Retina (tissue), 1 donor: Measurements from ENCODE around the gene BCAS1.
"Not testable (repeated sequence)": the region's sequence is repeated elsewhere in the genome, so short reads cannot be mapped to it uniquely, and the experiment has no call there.

Experiments
- DNase-seq: peaks from one replicate; pipeline ENCODE4 v3.0.0-alpha.2; 2016

Gene BCAS1

GRCh38 chr20:53939572-53940359 lies 130.6 kb downstream of the BCAS1 start:
- peak; percentile 61 for DNase-seq

DNA sequence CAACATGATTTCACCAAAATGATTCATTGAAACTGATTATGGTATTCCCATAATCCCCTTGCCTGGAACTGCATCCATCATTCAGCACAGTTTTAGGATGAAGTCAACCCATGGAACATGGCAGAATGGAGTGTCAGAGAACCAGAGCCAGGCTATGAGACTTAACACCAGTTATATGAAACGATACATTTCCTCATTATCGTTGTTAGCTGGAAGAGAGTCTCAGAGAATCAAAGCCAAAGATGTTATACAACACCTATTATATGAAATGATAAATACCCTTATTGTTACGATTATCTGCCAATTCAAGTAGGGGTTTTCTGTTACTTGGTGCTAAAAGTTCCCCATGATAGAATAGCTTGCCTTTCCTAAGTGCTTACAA lies 131.2 kb downstream of the BCAS1 start:
- no peak for DNase-seq

DNA sequence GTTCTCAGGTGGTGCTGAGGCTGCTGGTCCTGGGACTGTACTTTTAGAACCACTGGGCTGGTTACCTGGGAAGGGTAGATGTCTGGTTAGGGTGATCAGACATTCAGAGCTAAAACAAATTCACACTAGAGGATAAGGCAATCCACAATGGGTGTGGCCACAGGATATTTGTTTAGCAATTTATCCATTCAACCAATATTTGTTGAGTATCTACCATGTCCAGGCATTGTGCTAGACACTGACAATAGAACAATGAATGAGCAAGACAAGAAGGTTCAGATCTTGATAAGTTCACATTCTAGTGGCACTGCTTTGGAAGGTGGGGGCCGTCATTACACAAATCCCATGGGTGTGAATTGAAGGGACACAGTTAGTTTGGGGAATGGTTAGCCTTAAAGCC lies 131.7 kb downstream of the BCAS1 start:
- no peak for DNase-seq

- no peak for DNase-seq
Observed at GRCh38 chr20:53937929-53938367, 132.4 kb downstream of the BCAS1 start.

DNA sequence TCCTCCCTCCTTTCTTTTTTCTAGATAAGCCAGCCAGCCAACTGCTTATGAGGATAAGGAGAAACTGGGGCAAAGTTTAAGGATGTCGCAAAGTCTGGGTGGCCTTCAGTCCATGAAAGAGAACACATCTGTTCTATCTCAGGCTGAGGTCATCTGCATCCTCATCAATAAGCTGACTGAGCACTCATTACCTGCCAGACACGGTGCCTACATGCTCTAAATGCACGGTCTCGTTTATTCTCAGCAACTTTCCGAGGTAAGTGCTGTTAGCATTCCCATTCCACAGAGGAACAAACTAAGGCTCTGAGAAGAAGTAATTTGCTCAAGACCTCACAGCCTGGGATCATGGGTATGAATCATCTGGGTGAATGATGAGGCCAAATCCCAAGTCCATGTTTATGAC lies 133.1 kb downstream of the BCAS1 start:
- no peak for DNase-seq

- DNase-seq, result no peak
Observed at GRCh38 chr20:53935344-53936084, 134.9 kb downstream of the BCAS1 start.

DNA sequence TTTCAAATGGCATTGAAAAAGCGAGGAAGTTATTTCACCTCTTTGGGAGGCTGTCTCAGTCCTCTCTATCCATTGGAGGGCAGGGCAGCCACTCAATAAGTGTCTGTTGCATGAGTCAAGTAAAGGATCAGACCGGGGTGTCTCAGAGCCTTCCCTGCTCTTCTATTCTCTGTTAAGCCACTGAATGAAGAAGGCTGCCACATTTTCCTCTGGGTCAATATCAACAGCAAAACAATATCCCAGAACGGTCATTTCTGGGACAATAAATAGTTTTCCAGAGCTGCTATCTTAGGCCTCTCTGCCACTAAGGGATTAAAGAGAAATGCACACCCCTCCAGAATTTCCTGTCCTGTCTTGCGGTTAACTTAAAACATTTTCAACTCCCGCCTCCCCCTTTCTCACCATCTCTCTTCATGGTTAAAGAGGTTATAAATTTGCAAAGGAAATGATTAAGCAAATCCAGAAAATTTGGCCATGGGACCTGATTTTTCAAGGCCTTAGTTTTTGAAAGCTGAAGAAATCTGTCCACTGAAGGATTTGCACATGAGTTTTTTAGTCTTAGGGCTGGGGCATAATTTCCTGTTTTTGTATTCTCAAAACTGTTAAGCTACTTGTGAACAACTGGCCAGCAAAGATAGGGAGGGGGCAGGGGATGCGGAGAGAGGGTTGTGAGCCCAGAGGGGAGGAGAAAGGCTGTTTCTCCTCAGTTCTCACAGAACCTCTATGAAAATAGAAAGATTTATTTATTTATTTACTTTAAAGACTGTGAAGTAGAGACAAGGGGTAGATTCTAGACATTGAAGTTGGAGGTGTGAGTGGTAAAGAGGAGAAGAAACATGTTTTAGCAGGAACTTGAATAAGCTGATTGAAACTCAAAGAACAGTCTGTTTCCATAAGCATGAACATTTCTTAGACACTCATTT lies 135.7 kb downstream of the BCAS1 start:
- no peak for DNase-seq

DNA sequence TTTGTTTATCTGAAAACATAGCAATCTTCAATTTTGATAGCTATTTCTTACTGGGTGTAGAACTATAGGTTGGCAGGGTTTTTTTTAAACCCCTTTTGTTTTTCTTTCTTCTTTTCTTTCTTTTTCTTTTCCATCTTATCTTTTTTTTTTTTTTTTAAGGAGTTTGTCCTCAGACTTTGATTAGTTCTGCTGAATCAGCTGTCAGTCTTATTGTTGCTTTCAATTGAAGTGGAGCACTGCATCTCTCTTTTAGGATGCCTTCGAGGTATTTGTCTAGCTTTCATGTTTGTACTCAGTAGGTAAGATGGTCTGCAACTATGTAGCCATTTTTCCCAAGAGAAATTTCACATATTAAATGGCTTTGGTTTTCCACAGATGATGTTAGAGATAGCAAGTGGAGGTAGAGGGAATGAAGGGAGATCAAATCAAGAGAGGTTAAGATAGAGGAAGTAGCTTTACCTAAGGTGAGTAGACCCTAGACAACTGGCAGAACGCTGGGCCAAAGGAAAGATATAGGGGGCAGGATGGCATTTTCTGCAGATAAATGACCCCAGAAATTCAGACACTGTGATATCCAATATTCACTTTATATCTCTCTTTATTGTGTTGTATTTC lies 137.1 kb downstream of the BCAS1 start:
- DNase-seq, result no peak

GRCh38 chr20:53932655-53933192 lies 137.7 kb downstream of the BCAS1 start:
- not testable (repeated sequence) for DNase-seq

DNA sequence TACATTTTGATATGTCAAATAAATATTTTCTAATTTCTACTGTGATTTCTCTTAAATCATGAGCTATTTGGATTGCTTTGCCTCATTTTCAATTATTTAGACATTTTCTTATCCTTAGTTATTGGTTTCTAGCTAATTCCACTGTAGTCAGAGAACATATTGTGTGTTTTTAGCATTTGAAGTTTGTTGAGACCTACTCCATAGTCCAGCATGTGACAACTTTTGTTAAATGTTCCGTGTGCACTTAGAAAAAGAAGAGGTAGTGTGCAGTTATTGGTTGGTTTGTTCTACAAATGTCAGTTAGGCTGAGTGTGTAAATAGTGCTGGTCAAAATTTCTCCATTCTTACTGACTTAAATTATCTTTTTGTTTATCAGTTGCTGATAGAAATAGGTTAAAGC lies 138.8 kb downstream of the BCAS1 start:
- DNase-seq, result no peak

- DNase-seq, result no peak
Observed at GRCh38 chr20:53930651-53931504, 139.5 kb downstream of the BCAS1 start.

DNA sequence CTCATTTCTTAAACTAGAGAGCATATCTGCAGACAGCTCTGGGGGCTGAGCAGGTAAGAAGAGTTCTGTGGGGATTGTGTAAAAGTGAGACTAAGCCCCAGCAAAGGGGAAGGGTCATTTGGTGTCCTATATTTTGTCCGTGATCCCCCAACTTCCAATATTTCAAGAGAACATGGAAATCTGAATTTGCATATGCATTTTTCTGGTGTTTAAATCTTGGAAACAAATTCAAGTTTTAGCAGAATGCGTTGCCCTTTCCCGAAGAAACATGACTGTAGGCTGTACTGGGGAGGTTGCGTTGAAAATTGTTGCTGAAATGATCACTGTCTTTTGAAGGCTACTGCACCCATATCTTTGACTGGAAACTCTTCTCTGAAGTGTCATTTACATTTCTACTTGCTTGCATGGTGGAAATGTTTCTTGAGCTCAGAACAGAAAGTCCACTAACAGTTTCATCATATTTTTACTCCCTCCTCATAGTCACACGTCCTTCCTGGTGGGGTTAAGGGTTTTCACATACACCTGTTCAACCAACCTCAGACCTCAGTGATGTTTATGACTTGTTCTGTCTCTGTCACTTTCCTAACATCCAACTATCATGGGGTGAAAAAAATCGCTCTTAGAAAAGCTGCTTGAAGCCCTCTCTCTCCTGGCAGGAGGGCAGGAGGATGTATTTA lies 140.3 kb downstream of the BCAS1 start:
- no peak for DNase-seq

GRCh38 chr20:53929399-53929798 lies 141.0 kb downstream of the BCAS1 start:
- no peak for DNase-seq

GRCh38 chr20:53927990-53928389 lies 142.4 kb downstream of the BCAS1 start:
- no peak for DNase-seq

DNA sequence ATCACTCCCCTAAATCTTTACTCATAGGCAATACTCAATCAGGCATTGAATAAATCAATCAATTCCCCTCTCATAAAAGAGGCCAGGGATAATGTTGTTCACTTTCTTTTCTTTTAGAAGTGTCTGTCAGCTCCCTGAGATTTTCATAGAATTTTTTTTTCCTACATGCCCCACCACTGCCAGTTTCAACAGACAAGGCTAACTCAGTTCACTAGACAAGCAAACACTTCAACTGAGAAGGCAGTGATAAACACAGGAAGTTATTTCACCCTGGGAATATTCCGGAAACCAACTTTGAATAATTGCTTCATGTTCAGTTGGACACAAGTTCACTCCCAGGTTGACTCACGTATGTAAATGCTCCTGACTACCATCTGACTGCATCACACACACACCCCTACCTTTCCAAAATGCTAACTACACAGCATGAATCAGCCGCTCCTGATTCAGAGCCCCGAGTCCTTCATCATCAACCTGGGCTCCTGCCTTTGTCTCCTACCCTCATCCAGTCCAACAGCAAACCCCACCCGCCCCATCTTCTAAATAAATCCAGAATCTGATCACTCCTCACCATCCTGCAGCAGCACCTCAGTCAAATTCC lies 143.9 kb downstream of the BCAS1 start:
- no peak for DNase-seq

DNA sequence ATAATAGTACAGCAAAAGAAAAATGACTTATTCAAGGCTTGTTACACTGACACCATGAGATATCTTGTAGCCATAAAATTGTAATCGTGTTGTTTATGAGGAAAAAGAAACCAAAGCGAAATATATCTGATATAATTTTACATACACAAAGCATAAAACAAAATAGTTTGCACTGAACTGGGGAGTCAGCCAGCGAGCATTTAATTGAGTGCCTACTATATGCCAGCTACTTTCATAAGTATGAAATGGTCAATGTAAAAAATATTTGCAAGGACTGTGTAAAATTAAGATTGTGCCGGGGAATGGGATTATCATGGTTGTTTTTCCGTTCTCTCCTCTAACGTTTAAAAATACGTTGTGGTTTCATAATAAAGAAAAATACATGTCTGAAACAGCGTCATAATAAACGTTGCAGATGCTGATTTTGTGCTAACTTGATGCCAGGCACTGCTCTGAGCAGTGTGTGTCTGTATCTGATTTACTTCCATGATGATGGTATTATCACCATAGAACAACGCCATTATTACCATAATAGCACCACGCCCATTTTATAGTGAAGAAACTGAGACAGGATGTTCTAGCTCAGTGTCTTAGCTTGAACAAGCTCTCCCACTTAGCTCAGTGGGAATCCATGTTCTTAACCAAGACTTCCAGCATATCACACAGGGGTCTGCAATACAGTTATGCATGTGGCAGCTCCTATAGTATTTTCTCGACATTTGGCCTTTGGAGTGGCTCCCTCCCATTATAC lies 144.6 kb downstream of the BCAS1 start:
- DNase-seq, result no peak

GRCh38 chr20:53923566-53924369 lies 146.6 kb downstream of the BCAS1 start:
- no peak for DNase-seq

DNA sequence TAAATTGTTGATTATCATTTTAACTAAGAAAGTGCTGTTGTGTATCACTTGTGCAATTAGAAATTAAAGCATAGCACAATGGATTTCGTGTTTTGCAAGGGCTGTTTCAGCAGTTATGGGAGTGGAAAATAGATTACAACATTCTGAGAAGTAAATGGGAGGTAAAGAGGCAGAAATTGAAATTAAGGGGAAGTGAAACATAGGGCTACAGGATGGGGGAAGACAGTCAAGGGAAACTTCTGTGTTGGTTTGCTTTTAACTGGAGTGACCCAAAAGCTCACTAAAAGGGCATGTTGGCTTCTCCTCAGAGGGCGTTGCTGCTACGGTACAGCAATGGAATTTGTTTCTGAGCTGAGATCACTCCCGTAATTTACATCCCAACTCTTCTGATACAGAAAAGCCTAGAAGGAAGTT lies 147.5 kb downstream of the BCAS1 start:
- DNase-seq, result no peak
